ENCODE data around the gene CFD. TPM values are rescaled to one million over a fixed set of nuclear protein-coding genes. Genes with fewer than 3 reads are reported as not detected.

The CFD gene
- total and polyA plus RNA-seq, 10 of the 15 experiments (the other 5 are each of a cell fraction or from before 2014, with no cell fraction given), result 0.05 to 1.1 (median 0.38) TPM; not detected in 4

- no peak for FAIRE-seq
- Histone ChIP-seq H3K79me2 (ENCODE audit: control insufficient read depth, insufficient read depth, low read length) (no peaks in the 10 kb centered on the region), H3K4me3 (no peak overlapping the region), H3K9ac (ENCODE audit: control insufficient read depth, insufficient read depth, low read length) (no peak overlapping the region), H3K36me3 (ENCODE audit: control insufficient read depth in 2 of 2, insufficient read depth in 2 of 2, low read length in 1 of 2) (no peaks in the 10 kb centered on the region), H3K27me3 (replicated peaks in 1 of 2; ENCODE audit: control insufficient read depth in 2 of 2, insufficient read depth in 2 of 2, low read length in 1 of 2) (no peaks in the 10 kb centered on the region), H3K27ac (ENCODE audit: control insufficient read depth, insufficient read depth) (no peak overlapping the region), H3K9me3 (replicated peaks; ENCODE audit: control insufficient read depth, insufficient read depth, low read length) (no peaks in the 10 kb centered on the region), H4K20me1 (ENCODE audit: control insufficient read depth, insufficient read depth) (no peaks in the 10 kb centered on the region), H3K4me1 (ENCODE audit: control insufficient read depth, insufficient read depth, low read length) (no peaks in the 10 kb centered on the region), H2AFZ (ENCODE audit: control insufficient read depth, low read depth, low read length) (no peak overlapping the region), H3K4me2 (ENCODE audit: control insufficient read depth, insufficient read depth) (no peak overlapping the region)
- ChIA-PET POLR2A (no interaction called here), SMC1A (ENCODE audit: uncharacterized antibody, unreplicated experiment) (no interaction called here), CTCF (no interaction called here), RAD21 (ENCODE audit: unreplicated experiment) (no interaction called here)
- no peak for ATAC-seq
- no TSS peak for BruUV-seq (replicated peaks)
- no peak for DNase-seq (ENCODE audit: low read depth, low spot score)
- 43% methylated on average over 17 of the region's 19 CpGs for WGBS (ENCODE audit: insufficient coverage, insufficient replicate concordance, low lambda C conversion rate, missing lambda C conversion rate)
- TF ChIP-seq HDAC2 (IDR thresholded peaks at IDR 0.05), result no peak
- TF ChIP-seq CBX5 (IDR thresholded peaks at IDR 0.05; ENCODE audit: low read depth), result no peak
- no peak for TF ChIP-seq YY1 (IDR thresholded peaks at IDR 0.05; ENCODE audit: low read depth, low read length)
- no peak for TF ChIP-seq ZSCAN29 (IDR thresholded peaks at IDR 0.05)
- no peak for TF ChIP-seq YBX1 (IDR thresholded peaks at IDR 0.05)
- no peak for TF ChIP-seq USF2 (IDR thresholded peaks at IDR 0.05; ENCODE audit: borderline replicate concordance, low read depth, low read length)
- no peak for TF ChIP-seq NBN (IDR thresholded peaks at IDR 0.05)
- no peak for TF ChIP-seq CHD2 (IDR thresholded peaks at IDR 0.05; ENCODE audit: borderline replicate concordance, low read depth, low read length)
- TF ChIP-seq ATF3 (IDR thresholded peaks at IDR 0.05; ENCODE audit: borderline replicate concordance, extremely low read depth, low read depth, low read length), result no peak
- TF ChIP-seq EED (IDR thresholded peaks at IDR 0.05; ENCODE audit: low read depth), result no peak
- no peak for TF ChIP-seq ZBED1 (IDR thresholded peaks at IDR 0.05; ENCODE audit: borderline replicate concordance)
- TF ChIP-seq ZBTB33 (IDR thresholded peaks at IDR 0.05), result no peak
- TF ChIP-seq IRF3 (IDR thresholded peaks at IDR 0.05), result no peak
- no peak for TF ChIP-seq SUPT20H (IDR thresholded peaks at IDR 0.05; ENCODE audit: borderline replicate concordance, control insufficient read depth, low read depth, low read length)
- intact Hi-C loops (cut with micrococcal nuclease; ENCODE audit: unreplicated experiment) (no loop called here), in situ Hi-C loops (cut with MboI) (no loop called here)
Measured at GRCh38 chr19:825897-826644, 33.4 kb upstream of the CFD start.
